ENCODE data around the gene SAMM50.

Gene SAMM50

DNA sequence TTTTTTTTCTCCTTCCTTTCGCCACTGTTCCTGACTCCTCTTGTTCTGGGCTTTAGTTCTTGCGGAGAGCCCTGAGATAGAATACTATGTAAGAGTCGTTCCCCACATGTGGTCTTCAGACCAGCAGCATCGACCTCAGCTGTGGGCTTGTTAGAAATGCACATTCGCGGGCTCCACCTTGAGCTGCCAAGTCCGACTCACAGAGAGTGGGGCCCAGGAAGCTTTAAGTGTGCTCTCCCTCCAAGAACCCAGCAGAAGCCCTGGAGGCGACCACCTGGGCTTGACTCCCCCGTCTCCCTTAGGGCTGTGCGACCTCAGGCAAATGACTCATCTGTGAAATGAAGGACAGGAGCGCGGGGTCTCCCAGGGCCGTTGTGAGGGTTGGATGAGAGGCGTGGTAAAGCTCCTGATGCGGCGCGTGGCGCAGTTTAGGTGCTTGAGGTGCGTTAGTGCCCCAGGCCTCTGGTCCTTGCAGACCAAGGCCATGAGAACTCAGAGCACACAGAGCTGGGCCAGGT is 18.8 kb downstream of the SAMM50 start:
- no peaks in the 10 kb centered on the region for H3K4me1 ChIP-seq (ENCODE audit: control insufficient read depth in 2 of 2, insufficient read depth in 1 of 2, low read depth in 1 of 2, low read length in 2 of 2)
- H3K18ac ChIP-seq (ENCODE audit: low read length), result no peak overlapping the region
- no peak overlapping the region for H3K23ac ChIP-seq (ENCODE audit: low read depth, low read length, poor library complexity)
- no peak overlapping the region for H4K91ac ChIP-seq (ENCODE audit: low read depth, low read length, poor library complexity)
- no peak overlapping the region for H2AFZ ChIP-seq (ENCODE audit: low read length)
- H3K9ac ChIP-seq (ENCODE audit: low read depth, low read length, poor library complexity), result no peak overlapping the region
- no peak overlapping the region for H3K14ac ChIP-seq (ENCODE audit: low read length)
- WGBS, 2 donors (ENCODE audit: extremely low coverage in 2 of 2, insufficient read length in 2 of 2, insufficient replicate concordance in 1 of 2), result no CpG with 5 or more reads among the region's 19 CpGs
- no peaks in the 10 kb centered on the region for H3K79me1 ChIP-seq (ENCODE audit: low read depth, low read length)
- H3K4me2 ChIP-seq (ENCODE audit: insufficient read depth, low read length, poor library complexity, severe bottlenecking), result no peak overlapping the region
- no peak overlapping the region for H2BK15ac ChIP-seq (ENCODE audit: low read length)
- no peak overlapping the region for H4K8ac ChIP-seq (ENCODE audit: low read depth, low read length)
- no peak for DNase-seq (ENCODE audit: low spot score)
- H3K9me3 ChIP-seq (replicated peaks in 1 of 2; ENCODE audit: control insufficient read depth in 2 of 2, insufficient read depth in 1 of 2, low read depth in 1 of 2, low read length in 2 of 2), result no peaks in the 10 kb centered on the region
- H3K27ac ChIP-seq (replicated peaks; ENCODE audit: low read length), result no peak overlapping the region
- H3K27me3 ChIP-seq (ENCODE audit: control insufficient read depth in 3 of 3, insufficient read depth in 3 of 3, low read depth in 1 of 3, low read length in 3 of 3), result no peaks in the 10 kb centered on the region
- H3K36me3 ChIP-seq (replicated peaks in 1 of 2; ENCODE audit: control insufficient read depth in 2 of 2, insufficient read depth in 2 of 2, low read length in 2 of 2), result peaks cover 43 to 97% of the 10 kb centered on the region in 2 donors
- no peak overlapping the region for H2BK12ac ChIP-seq (ENCODE audit: low read length)
- no peak overlapping the region for H3K4ac ChIP-seq (ENCODE audit: low read length)
- no peak overlapping the region for H2BK120ac ChIP-seq (ENCODE audit: low read depth, low read length)
- H2BK5ac ChIP-seq (ENCODE audit: low read length), result no peak overlapping the region
- H3K4me3 ChIP-seq (ENCODE audit: low read length in 2 of 2), result no peak overlapping the region
- H2AK5ac ChIP-seq (ENCODE audit: low read depth, low read length), result no peak overlapping the region

DNA sequence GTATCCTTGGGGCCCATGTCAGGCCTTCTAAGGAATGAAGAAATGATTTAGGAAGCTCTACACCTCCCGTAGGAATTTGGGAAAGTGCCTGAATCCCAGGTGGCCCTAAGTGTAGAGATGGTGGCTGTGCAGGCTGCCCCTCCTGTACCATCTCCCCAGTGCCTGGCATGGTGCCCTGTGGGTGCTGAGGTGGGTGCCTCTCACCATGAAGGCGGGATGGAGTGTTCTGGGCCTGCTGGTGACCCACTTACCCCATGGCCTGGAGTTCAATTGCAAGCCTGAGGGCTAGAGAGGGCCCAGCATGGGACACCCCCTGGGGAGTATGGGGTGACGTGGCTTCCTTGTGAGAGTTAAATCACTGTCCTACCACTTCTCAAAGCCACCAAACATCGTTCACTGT is 19.8 kb downstream of the SAMM50 start:
- Histone ChIP-seq H2BK15ac (ENCODE audit: low read length) (no peak overlapping the region), H3K4me1 (ENCODE audit: control insufficient read depth in 2 of 2, insufficient read depth in 1 of 2, low read depth in 1 of 2, low read length in 2 of 2) (no peaks in the 10 kb centered on the region), H4K8ac (ENCODE audit: low read depth, low read length) (peak overlapping the region; percentile 24), H3K36me3 (replicated peaks in 1 of 2; ENCODE audit: control insufficient read depth in 2 of 2, insufficient read depth in 2 of 2, low read length in 2 of 2) (peaks cover 46 to 97% of the 10 kb centered on the region in 2 donors), H2BK12ac (ENCODE audit: low read length) (no peak overlapping the region), H3K23ac (ENCODE audit: low read depth, low read length, poor library complexity) (peak overlapping the region; percentile 20), H4K91ac (ENCODE audit: low read depth, low read length, poor library complexity) (no peak overlapping the region), H3K14ac (ENCODE audit: low read length) (no peak overlapping the region), H3K18ac (ENCODE audit: low read length) (no peak overlapping the region), H3K4me3 (ENCODE audit: low read length in 2 of 2) (peak overlapping the region in 1 of 2 donors; percentile 37), H2AK5ac (ENCODE audit: low read depth, low read length) (no peak overlapping the region), H3K4me2 (ENCODE audit: insufficient read depth, low read length, poor library complexity, severe bottlenecking) (no peak overlapping the region), H2AFZ (ENCODE audit: low read length) (no peak overlapping the region), H2BK120ac (ENCODE audit: low read depth, low read length) (no peak overlapping the region), H3K4ac (ENCODE audit: low read length) (no peak overlapping the region), H3K79me1 (ENCODE audit: low read depth, low read length) (no peaks in the 10 kb centered on the region), H3K27ac (replicated peaks; ENCODE audit: low read length) (no peak overlapping the region), H3K9ac (ENCODE audit: low read depth, low read length, poor library complexity) (no peak overlapping the region), H2BK5ac (ENCODE audit: low read length) (no peak overlapping the region), H3K27me3 (ENCODE audit: control insufficient read depth in 3 of 3, insufficient read depth in 3 of 3, low read depth in 1 of 3, low read length in 3 of 3) (no peaks in the 10 kb centered on the region), H3K9me3 (replicated peaks in 1 of 2; ENCODE audit: control insufficient read depth in 2 of 2, insufficient read depth in 1 of 2, low read depth in 1 of 2, low read length in 2 of 2) (no peaks in the 10 kb centered on the region)
- no CpG with 5 or more reads among the region's 4 CpGs for WGBS, 2 donors (ENCODE audit: extremely low coverage in 2 of 2, insufficient read length in 2 of 2, insufficient replicate concordance in 1 of 2)
- DNase-seq (ENCODE audit: low spot score), result no peak

DNA sequence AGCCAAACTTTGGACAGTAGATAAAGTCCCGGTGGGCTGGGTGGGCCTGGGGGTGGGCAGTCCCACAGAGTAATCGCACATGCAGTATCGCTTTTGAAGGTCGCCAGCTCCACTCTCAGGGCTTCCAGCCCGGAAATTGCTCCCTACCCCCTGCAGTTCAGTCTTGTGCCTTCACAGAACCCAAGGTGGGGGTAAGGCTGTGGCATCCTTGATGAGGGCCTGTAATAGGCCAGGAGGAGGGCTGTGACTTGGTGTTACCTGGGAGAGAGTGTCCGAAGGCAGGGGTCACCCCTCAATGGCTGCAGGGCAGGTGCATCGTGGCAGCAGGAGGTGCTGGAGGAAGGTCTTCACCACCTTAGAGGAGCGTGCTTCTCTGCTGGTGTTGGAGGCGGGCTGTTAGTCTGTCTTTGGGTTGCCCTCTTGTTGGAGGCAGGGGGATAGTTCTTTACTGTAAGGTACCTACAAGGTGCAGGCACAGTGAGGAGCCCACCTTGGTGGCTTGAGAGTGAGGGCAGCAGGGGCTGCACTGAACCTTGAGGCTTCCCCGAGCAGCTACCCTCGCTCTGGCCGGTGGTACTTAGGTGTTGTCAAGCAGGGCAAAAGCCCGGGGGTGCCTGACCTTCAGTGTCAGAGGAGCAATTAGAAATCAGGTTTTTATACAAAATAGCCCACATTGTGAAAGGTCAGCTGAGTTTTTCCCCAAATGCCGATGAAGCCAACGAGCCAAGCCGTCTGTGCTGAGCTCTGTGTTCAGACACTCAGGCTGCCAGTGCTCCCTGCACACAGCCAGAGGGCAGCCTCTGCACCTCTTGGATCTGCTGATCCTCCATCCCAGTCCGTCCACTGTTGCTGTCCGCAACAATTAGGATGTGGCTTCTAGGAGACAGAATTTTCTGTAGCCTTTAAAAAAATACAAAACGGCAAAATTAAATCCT is 21.9 kb downstream of the SAMM50 start:
- H3K14ac ChIP-seq (ENCODE audit: low read length), result no peak overlapping the region
- H3K4me3 ChIP-seq (ENCODE audit: low read length in 2 of 2), result peak overlapping the region in 1 of 2 donors; percentile 46
- no peak overlapping the region for H3K4ac ChIP-seq (ENCODE audit: low read length)
- no peaks in the 10 kb centered on the region for H3K9me3 ChIP-seq (replicated peaks in 1 of 2; ENCODE audit: control insufficient read depth in 2 of 2, insufficient read depth in 1 of 2, low read depth in 1 of 2, low read length in 2 of 2)
- no peak overlapping the region for H4K8ac ChIP-seq (ENCODE audit: low read depth, low read length)
- no peaks in the 10 kb centered on the region for H3K79me1 ChIP-seq (ENCODE audit: low read depth, low read length)
- peaks cover 51 to 99% of the 10 kb centered on the region in 2 donors for H3K36me3 ChIP-seq (replicated peaks in 1 of 2; ENCODE audit: control insufficient read depth in 2 of 2, insufficient read depth in 2 of 2, low read length in 2 of 2)
- H3K27ac ChIP-seq (replicated peaks; ENCODE audit: low read length), result no peak overlapping the region
- no peak overlapping the region for H2BK12ac ChIP-seq (ENCODE audit: low read length)
- no peak overlapping the region for H2BK5ac ChIP-seq (ENCODE audit: low read length)
- no peaks in the 10 kb centered on the region for H3K4me1 ChIP-seq (ENCODE audit: control insufficient read depth in 2 of 2, insufficient read depth in 1 of 2, low read depth in 1 of 2, low read length in 2 of 2)
- no peak overlapping the region for H3K18ac ChIP-seq (ENCODE audit: low read length)
- WGBS, 2 donors (ENCODE audit: extremely low coverage in 2 of 2, insufficient read length in 2 of 2, insufficient replicate concordance in 1 of 2), result no CpG with 5 or more reads among the region's 19 CpGs
- no peak overlapping the region for H2AK5ac ChIP-seq (ENCODE audit: low read depth, low read length)
- H2AFZ ChIP-seq (ENCODE audit: low read length), result no peak overlapping the region
- H2BK120ac ChIP-seq (ENCODE audit: low read depth, low read length), result no peak overlapping the region
- no peaks in the 10 kb centered on the region for H3K27me3 ChIP-seq (ENCODE audit: control insufficient read depth in 3 of 3, insufficient read depth in 3 of 3, low read depth in 1 of 3, low read length in 3 of 3)
- no peak for DNase-seq (ENCODE audit: low spot score)
- no peak overlapping the region for H3K4me2 ChIP-seq (ENCODE audit: insufficient read depth, low read length, poor library complexity, severe bottlenecking)
- no peak overlapping the region for H3K9ac ChIP-seq (ENCODE audit: low read depth, low read length, poor library complexity)
- H3K23ac ChIP-seq (ENCODE audit: low read depth, low read length, poor library complexity), result no peak overlapping the region
- H4K91ac ChIP-seq (ENCODE audit: low read depth, low read length, poor library complexity), result no peak overlapping the region
- H2BK15ac ChIP-seq (ENCODE audit: low read length), result no peak overlapping the region

DNA sequence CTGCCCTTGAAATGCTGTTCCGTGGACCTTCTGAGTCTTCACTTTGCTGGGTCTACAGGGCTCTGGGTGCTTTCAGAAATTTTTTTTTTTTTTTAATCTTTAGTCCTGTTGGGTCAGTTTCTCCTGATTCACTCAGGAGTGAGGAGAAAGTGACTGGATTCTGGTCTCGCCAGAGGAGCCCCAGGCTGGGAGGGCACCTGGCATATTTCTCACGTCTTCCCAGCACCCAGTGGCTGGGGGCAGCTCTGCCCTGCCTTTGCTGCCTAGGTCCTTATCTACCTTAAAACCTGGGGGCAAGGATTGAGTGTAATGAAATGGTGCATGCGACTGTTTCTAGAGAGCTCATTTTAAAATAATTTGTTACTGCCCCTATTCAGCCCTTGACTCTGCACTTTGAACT is 23.3 kb downstream of the SAMM50 start:
- no peak overlapping the region for H3K9ac ChIP-seq (ENCODE audit: low read depth, low read length, poor library complexity)
- H2AFZ ChIP-seq (ENCODE audit: low read length), result no peak overlapping the region
- H3K4me2 ChIP-seq (ENCODE audit: insufficient read depth, low read length, poor library complexity, severe bottlenecking), result no peak overlapping the region
- no peak overlapping the region for H2BK5ac ChIP-seq (ENCODE audit: low read length)
- H3K27me3 ChIP-seq (ENCODE audit: control insufficient read depth in 3 of 3, insufficient read depth in 3 of 3, low read depth in 1 of 3, low read length in 3 of 3), result no peaks in the 10 kb centered on the region
- no peak overlapping the region for H3K23ac ChIP-seq (ENCODE audit: low read depth, low read length, poor library complexity)
- no CpG with 5 or more reads among the region's 4 CpGs for WGBS, 2 donors (ENCODE audit: extremely low coverage in 2 of 2, insufficient read length in 2 of 2, insufficient replicate concordance in 1 of 2)
- H2BK12ac ChIP-seq (ENCODE audit: low read length), result no peak overlapping the region
- H3K9me3 ChIP-seq (replicated peaks in 1 of 2; ENCODE audit: control insufficient read depth in 2 of 2, insufficient read depth in 1 of 2, low read depth in 1 of 2, low read length in 2 of 2), result no peaks in the 10 kb centered on the region
- peaks cover 45 to 98% of the 10 kb centered on the region in 2 donors for H3K36me3 ChIP-seq (replicated peaks in 1 of 2; ENCODE audit: control insufficient read depth in 2 of 2, insufficient read depth in 2 of 2, low read length in 2 of 2)
- no peak overlapping the region for H4K8ac ChIP-seq (ENCODE audit: low read depth, low read length)
- H3K4me3 ChIP-seq (ENCODE audit: low read length in 2 of 2), result no peak overlapping the region
- no peak overlapping the region for H4K91ac ChIP-seq (ENCODE audit: low read depth, low read length, poor library complexity)
- H3K14ac ChIP-seq (ENCODE audit: low read length), result no peak overlapping the region
- no peak overlapping the region for H2BK120ac ChIP-seq (ENCODE audit: low read depth, low read length)
- no peaks in the 10 kb centered on the region for H3K79me1 ChIP-seq (ENCODE audit: low read depth, low read length)
- no peak overlapping the region for H2BK15ac ChIP-seq (ENCODE audit: low read length)
- H3K18ac ChIP-seq (ENCODE audit: low read length), result no peak overlapping the region
- no peak overlapping the region for H3K27ac ChIP-seq (replicated peaks; ENCODE audit: low read length)
- no peaks in the 10 kb centered on the region for H3K4me1 ChIP-seq (ENCODE audit: control insufficient read depth in 2 of 2, insufficient read depth in 1 of 2, low read depth in 1 of 2, low read length in 2 of 2)
- DNase-seq (ENCODE audit: low spot score), result no peak
- no peak overlapping the region for H3K4ac ChIP-seq (ENCODE audit: low read length)
- no peak overlapping the region for H2AK5ac ChIP-seq (ENCODE audit: low read depth, low read length)
